Parathyroid adenoma (tissue), 2 donors: Measurements from ENCODE around the gene GABARAPL2.

Experiments used
- H2AFZ ChIP-seq: fragments of 300-600 bp; sonication (generic); one replicate; pipeline ENCODE4 v1.7.0; 2017; ENCODE audit warnings: antibody characterized with exemption, mild to moderate bottlenecking
- H3K27ac ChIP-seq: fragments of 300-600 bp; sonication (generic); one replicate; pipeline ENCODE4 v1.7.0; 2017
- H3K27me3 ChIP-seq: fragments of 300-600 bp; sonication (generic); one replicate; pipeline ENCODE4 v1.7.0; 2017; ENCODE audit warnings: low read length; ENCODE audit not compliant: control insufficient read depth, insufficient read depth
- H3K36me3 ChIP-seq: fragments of 300-600 bp; sonication (generic); one replicate; pipeline ENCODE4 v1.7.0; 2017; ENCODE audit warnings: low read length; ENCODE audit not compliant: control insufficient read depth, insufficient read depth
- H3K4me1 ChIP-seq: fragments of 300-600 bp; sonication (generic); one replicate; pipeline ENCODE4 v1.7.0; 2017; ENCODE audit warnings: control low read depth
- H3K4me2 ChIP-seq: fragments of 300-600 bp; sonication (generic); one replicate; pipeline ENCODE4 v1.7.0; 2017; ENCODE audit warnings: low read length
- H3K4me3 ChIP-seq: fragments of 300-600 bp; sonication (generic); one replicate; pipeline ENCODE4 v1.7.0; 2017; ENCODE audit warnings: low read depth, low read length
- H3K79me2 ChIP-seq: fragments of 300-600 bp; sonication (generic); one replicate; pipeline ENCODE4 v1.7.0; 2017; ENCODE audit warnings: control low read depth
- H3K9ac ChIP-seq: fragments of 300-600 bp; sonication (generic); one replicate; pipeline ENCODE4 v1.7.0; 2017; ENCODE audit warnings: mild to moderate bottlenecking
- H3K9me3 ChIP-seq: fragments of 300-600 bp; sonication (generic); one replicate; pipeline ENCODE4 v1.7.0; 2017; ENCODE audit warnings: low read length; ENCODE audit not compliant: control insufficient read depth
- TF ChIP-seq, protein P1 (sequence below): fragments of 300-600 bp; sonication (generic); IDR thresholded peaks from one replicate; pipeline ENCODE4 v1.7.0; 2017; ENCODE audit warnings: antibody characterized with exemption, mild to moderate bottlenecking
- donor health status: primary hyperparathyroidism.

GABARAPL2 gene

DNA sequence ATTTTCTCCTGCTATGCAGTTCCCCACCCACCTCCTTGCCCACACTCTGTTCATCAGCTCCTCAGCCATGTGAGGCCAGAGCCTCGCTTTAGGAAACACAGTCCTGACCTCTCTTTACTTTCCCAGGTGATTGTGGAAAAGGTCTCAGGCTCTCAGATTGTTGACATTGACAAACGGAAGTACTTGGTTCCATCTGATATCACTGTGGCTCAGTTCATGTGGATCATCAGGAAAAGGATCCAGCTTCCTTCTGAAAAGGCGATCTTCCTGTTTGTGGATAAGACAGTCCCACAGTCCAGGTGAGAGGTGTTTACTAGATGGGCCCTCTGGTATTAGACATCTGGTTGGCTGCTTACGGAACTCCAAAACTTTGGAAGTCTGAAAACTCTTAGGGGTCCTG, 1.7 kb downstream of the GABARAPL2 start:
- H3K36me3 ChIP-seq: no peaks in the 10 kb centered on the region
- H3K4me2 ChIP-seq: no peak overlapping the region
- H3K27ac ChIP-seq: no peak overlapping the region
- H3K79me2 ChIP-seq: peaks cover 42% of the 10 kb centered on the region
- H2AFZ ChIP-seq: no peak overlapping the region
- no peak overlapping the region for H3K9ac ChIP-seq
- TF ChIP-seq, protein P1, sequence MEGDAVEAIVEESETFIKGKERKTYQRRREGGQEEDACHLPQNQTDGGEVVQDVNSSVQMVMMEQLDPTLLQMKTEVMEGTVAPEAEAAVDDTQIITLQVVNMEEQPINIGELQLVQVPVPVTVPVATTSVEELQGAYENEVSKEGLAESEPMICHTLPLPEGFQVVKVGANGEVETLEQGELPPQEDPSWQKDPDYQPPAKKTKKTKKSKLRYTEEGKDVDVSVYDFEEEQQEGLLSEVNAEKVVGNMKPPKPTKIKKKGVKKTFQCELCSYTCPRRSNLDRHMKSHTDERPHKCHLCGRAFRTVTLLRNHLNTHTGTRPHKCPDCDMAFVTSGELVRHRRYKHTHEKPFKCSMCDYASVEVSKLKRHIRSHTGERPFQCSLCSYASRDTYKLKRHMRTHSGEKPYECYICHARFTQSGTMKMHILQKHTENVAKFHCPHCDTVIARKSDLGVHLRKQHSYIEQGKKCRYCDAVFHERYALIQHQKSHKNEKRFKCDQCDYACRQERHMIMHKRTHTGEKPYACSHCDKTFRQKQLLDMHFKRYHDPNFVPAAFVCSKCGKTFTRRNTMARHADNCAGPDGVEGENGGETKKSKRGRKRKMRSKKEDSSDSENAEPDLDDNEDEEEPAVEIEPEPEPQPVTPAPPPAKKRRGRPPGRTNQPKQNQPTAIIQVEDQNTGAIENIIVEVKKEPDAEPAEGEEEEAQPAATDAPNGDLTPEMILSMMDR: no peak
- H3K4me3 ChIP-seq: no peak overlapping the region
- no peaks in the 10 kb centered on the region for H3K27me3 ChIP-seq
- no peaks in the 10 kb centered on the region for H3K9me3 ChIP-seq
- H3K4me1 ChIP-seq: no peaks in the 10 kb centered on the region

DNA sequence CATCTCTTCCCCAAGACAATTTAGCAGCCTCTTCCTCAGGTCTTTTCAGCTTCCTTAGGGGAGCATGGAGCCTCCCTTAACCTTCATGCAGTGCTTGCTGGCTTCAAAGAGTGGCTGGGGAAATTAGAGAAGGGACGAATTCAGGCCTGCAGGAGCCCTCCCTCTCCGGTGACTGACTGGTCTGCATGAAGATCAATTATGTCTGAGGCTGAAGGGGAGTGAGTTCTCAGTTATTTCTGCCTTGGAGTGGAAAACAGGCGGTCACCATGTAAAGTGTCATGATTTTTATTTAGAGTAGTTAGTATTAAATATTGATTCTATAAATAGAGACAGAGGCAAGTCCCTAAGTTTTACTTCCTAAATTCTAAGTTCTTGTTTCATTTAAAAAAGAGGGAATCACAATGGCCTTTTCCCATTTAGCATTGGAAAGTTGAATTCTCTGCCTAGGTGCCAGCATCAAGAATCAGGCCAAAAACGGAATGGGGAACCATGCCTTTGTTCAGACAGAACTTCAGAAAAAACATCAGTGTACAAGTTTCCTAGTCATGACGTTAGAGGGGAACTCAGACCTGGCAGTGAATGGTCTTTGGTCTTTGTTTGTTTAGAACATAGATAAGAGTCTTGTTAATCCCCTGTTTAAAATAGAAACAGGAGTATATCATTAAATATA, 4.4 kb downstream of the GABARAPL2 start:
- Histone ChIP-seq H3K9ac (no peak overlapping the region), H3K79me2 (peaks cover 46% of the 10 kb centered on the region), H3K9me3 (no peaks in the 10 kb centered on the region), H3K27me3 (no peaks in the 10 kb centered on the region), H2AFZ (no peak overlapping the region), H3K36me3 (no peaks in the 10 kb centered on the region), H3K27ac (no peak overlapping the region), H3K4me2 (no peak overlapping the region), H3K4me1 (no peaks in the 10 kb centered on the region), H3K4me3 (no peak overlapping the region)
- TF ChIP-seq, protein P1: no peak

DNA sequence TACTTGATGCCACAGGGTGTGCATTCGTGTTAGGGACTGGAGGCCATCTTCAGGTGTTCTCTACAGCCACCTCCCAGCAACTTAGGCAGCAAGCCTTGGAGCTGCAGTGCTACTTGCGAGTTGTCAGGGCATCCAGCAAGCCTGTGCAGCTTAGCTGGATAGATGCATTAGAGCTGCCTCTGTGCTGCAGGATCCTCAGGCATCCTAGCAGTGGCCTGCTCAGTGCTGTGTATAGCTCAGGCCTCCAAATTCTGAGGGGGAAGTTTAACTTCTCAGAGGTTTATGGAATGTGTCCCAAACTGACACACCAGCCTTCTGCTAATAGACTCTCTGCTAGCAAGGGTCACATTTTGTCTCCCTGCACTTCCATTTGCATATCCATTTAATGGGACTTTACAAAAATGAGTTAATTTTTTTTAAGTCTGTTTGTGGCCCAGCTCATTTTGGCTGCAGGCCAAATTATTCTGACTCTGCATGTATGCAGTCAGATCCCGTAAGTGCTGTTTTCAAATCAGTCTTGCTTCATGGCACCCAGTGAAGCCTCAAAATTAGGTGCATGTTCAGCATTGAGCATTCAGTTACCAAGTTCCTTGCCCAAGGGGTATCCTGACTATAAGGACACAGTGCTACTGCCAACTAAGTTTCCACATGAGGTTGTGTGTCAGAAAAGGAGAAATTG, 6.8 kb downstream of the GABARAPL2 start:
- H3K27me3 ChIP-seq: no peaks in the 10 kb centered on the region
- peaks cover 31% of the 10 kb centered on the region for H3K79me2 ChIP-seq
- H3K4me1 ChIP-seq: no peaks in the 10 kb centered on the region
- H3K27ac ChIP-seq: no peak overlapping the region
- H3K9me3 ChIP-seq: no peaks in the 10 kb centered on the region
- H3K4me2 ChIP-seq: no peak overlapping the region
- H3K36me3 ChIP-seq: no peaks in the 10 kb centered on the region
- no peak overlapping the region for H2AFZ ChIP-seq
- TF ChIP-seq, protein P1: no peak
- H3K4me3 ChIP-seq: no peak overlapping the region
- no peak overlapping the region for H3K9ac ChIP-seq

DNA sequence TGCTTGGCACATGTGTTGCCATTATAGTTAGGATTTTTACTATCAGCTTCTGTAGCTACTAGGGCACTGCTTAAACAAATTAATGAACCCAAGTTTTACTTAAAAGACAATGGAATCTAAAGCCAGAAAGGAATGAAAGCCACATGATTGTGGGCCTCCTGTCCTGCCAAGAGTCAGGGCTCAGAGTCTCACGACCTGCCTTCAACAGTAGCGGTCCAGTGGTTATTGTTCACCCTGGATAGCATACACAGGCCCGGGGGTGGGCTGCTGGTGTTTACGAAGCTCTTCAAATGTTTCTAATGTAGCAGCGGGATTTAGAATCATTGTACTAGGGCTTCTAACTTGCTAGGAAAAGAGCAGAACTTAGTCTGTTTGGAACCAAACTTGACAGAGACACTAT, 7.8 kb downstream of the GABARAPL2 start:
- Histone ChIP-seq H3K27ac (no peak overlapping the region), H3K4me2 (no peak overlapping the region), H3K27me3 (no peaks in the 10 kb centered on the region), H3K4me1 (no peaks in the 10 kb centered on the region), H2AFZ (no peak overlapping the region), H3K4me3 (no peak overlapping the region), H3K9me3 (no peaks in the 10 kb centered on the region), H3K79me2 (peaks cover 23% of the 10 kb centered on the region), H3K9ac (no peak overlapping the region), H3K36me3 (no peaks in the 10 kb centered on the region)
- TF ChIP-seq, protein P1: no peak

DNA sequence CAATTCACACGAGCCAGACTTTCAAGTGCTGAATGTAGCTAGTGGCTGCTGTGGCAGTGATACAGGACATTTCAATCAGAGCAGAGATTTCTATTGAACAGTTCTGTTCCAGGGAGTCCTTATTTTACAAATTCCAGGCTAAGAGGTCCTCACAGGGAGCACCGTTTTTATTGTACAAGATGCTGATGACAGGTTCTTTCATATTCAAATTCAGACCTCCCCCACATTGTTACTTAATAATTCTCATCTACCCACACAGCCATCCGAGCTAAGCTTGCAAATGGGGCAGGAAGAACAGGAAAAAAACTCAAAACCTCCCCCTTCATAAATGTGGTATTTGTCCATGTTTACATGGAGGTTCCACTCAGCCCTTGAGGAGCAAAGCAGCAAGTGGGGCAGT, 9.8 kb downstream of the GABARAPL2 start:
- Histone ChIP-seq H3K4me2 (no peak overlapping the region), H3K36me3 (no peaks in the 10 kb centered on the region)
- TF ChIP-seq, protein P1: no peak

More for the DNA sequence above, 9.8 kb downstream of the GABARAPL2 start:
- no peak overlapping the region for H3K9ac ChIP-seq
- H3K4me1 ChIP-seq: no peaks in the 10 kb centered on the region
- no peaks in the 10 kb centered on the region for H3K27me3 ChIP-seq
- H2AFZ ChIP-seq: no peak overlapping the region
- H3K4me3 ChIP-seq: no peak overlapping the region
- no peak overlapping the region for H3K27ac ChIP-seq
- peaks cover 13% of the 10 kb centered on the region for H3K79me2 ChIP-seq
- H3K9me3 ChIP-seq: no peaks in the 10 kb centered on the region
